Lung (tissue), 16 donors: ENCODE measurements around the gene MPC1. TPM values are rescaled to one million over a fixed set of nuclear protein-coding genes. Genes with fewer than 3 reads are reported as not detected.

Experiments
- ATAC-seq: fragments of 200-7000 bp; cut with Tn5 transposase; one replicate; pipeline ENCODE4 v1.9.1; 2020; ENCODE audit warnings: moderate number of reproducible peaks; ENCODE audit not compliant: insufficient read depth, low FRiP score
- DNase-seq, 3 donors: peaks; one replicate each; pipeline ENCODE4 v3.0.0-alpha.2; 2013 to 2017
- H3K27ac ChIP-seq, 2 donors: one replicate each; pipeline ENCODE4 v1.5.1; 2013; ENCODE audit warnings: mild to moderate bottlenecking in 2 of 2, moderate library complexity in 2 of 2, control low read depth in 1 of 2, inconsistent platforms in 1 of 2, low read depth in 1 of 2, low read length in 1 of 2
- H3K27me3 ChIP-seq, 3 donors: one replicate each; pipeline ENCODE4 v1.5.1; 2013; ENCODE audit warnings: low read length in 2 of 3; ENCODE audit not compliant: control insufficient read depth in 3 of 3, insufficient read depth in 3 of 3
- H3K36me3 ChIP-seq, 4 donors: one replicate each; pipeline ENCODE4 v1.5.1; 2013; ENCODE audit warnings: low read length in 4 of 4, mild to moderate bottlenecking in 1 of 4, moderate library complexity in 1 of 4; ENCODE audit not compliant: control insufficient read depth in 4 of 4, insufficient read depth in 4 of 4
- H3K4me1 ChIP-seq, 5 donors: one replicate each; pipeline ENCODE4 v1.5.1; 2013; ENCODE audit warnings: low read length in 5 of 5, mild to moderate bottlenecking in 2 of 5, moderate library complexity in 1 of 5; ENCODE audit not compliant: control insufficient read depth in 5 of 5, insufficient read depth in 5 of 5
- H3K4me3 ChIP-seq: one replicate; pipeline ENCODE4 v1.5.1; 2013; ENCODE audit warnings: mild to moderate bottlenecking, control low read depth, moderate library complexity
- H3K9ac ChIP-seq, 2 donors: one replicate each; pipeline ENCODE4 v1.5.1; 2013; ENCODE audit warnings: low read length in 2 of 2, control low read depth in 1 of 2; ENCODE audit not compliant: insufficient read depth in 1 of 2
- H3K9me3 ChIP-seq, 4 donors: one replicate each; pipeline ENCODE4 v1.5.1; 2013; ENCODE audit warnings: low read length in 3 of 4, mild to moderate bottlenecking in 1 of 4, moderate library complexity in 1 of 4; ENCODE audit not compliant: control insufficient read depth in 4 of 4, insufficient read depth in 3 of 4
- WGBS, 2 donors: extraction: QIAGEN DNeasy Blood & Tissue Kit; methylation state at CpG; one replicate each; pipeline ENCODE4 v1.1.7; 2013; 5-methylcytosine and 5-hydroxymethylcytosine counted together
- long read RNA-seq, 5 donors: transcript quantifications; one replicate each; lab custom pipeline, GENCODE V29; 2026
- polyA plus RNA-seq, 2 donors: library from polyadenylated mRNA; stranded (reverse); fragments of 200-250 nt; gene quantifications; one replicate each; pipeline ENCODE4 v1.2.1, GENCODE V29; 2013
- total RNA-seq, 2 donors: library from RNA; depleted of rRNA in 1 of 2; stranded (reverse); fragments of >200 nt in 1 of 2; gene quantifications; one replicate each; pipeline ENCODE4 v1.2.1, GENCODE V29; 2014 to 2021
- TF ChIP-seq, protein P1 (sequence below): IDR thresholded peaks from 2 replicates; pipeline ENCODE4 v1.5.1; 2012; ENCODE audit warnings: mild to moderate bottlenecking; ENCODE audit errors: control extremely low read depth, extremely low read depth
- donor health status: control.
- donor health status: control.
- donor health status: Bipolar disorder and iron deficiency.
- donor health status: healthy.
- donor health status: DM: yes; HTN: yes; CAD: no.

Gene MPC1
- total RNA-seq (10 to 100 TPM; 30.1 to 60.8 TPM), polyA plus RNA-seq (100 to 1,000 TPM in 1 of 2 donors, 10 to 100 TPM in 1; 52.3 to 103 TPM)
- long read RNA-seq, donor 1, partial matches to known transcripts: 11 of 48 reads
- long read RNA-seq, donor 1, other reads (novel, unspliced or antisense): 36 of 48 reads
- long read RNA-seq, donor 2, partial matches to known transcripts: 0 of 14 reads
- long read RNA-seq, donor 2, other reads (novel, unspliced or antisense): 14 of 14 reads
- long read RNA-seq, donor 3, partial matches to known transcripts: 25 of 25 reads
- long read RNA-seq, donor 3, other reads (novel, unspliced or antisense): 0 of 25 reads
- long read RNA-seq, donor 4, partial matches to known transcripts: 5 of 19 reads
- long read RNA-seq, donor 4, other reads (novel, unspliced or antisense): 14 of 19 reads
- long read RNA-seq, donor 5, partial matches to known transcripts: 0 of 34 reads
- long read RNA-seq, donor 5, other reads (novel, unspliced or antisense): 34 of 34 reads

GRCh38 chr6:166382933-166383801 is at the start of gene MPC1:
TSS of gene MPC1 (minus strand) at chr6:166382940. CDS start at chr6:166382876, 64 bp downstream.
- Histone ChIP-seq H3K4me3 (peak within 1 kb of the TSS; percentile 88), H3K4me1 (peaks cover 0 to 9% (median 0%) of the 10 kb centered on the region in 5 donors), H3K36me3 (no peaks in the 10 kb centered on the region), H3K9me3 (no peaks in the 10 kb centered on the region), H3K27ac (peak within 1 kb of the TSS; percentile 93 to 99), H3K27me3 (no peaks in the 10 kb centered on the region), H3K9ac (peak within 1 kb of the TSS; percentile 59 to 93)
- DNase-seq (peak; percentile 97 to 99 (median 98)), ATAC-seq (peak; percentile 96)
- 0% methylated on average over 85 to 94 of the region's 94 CpGs for WGBS, 2 donors
- TF ChIP-seq, protein P1, sequence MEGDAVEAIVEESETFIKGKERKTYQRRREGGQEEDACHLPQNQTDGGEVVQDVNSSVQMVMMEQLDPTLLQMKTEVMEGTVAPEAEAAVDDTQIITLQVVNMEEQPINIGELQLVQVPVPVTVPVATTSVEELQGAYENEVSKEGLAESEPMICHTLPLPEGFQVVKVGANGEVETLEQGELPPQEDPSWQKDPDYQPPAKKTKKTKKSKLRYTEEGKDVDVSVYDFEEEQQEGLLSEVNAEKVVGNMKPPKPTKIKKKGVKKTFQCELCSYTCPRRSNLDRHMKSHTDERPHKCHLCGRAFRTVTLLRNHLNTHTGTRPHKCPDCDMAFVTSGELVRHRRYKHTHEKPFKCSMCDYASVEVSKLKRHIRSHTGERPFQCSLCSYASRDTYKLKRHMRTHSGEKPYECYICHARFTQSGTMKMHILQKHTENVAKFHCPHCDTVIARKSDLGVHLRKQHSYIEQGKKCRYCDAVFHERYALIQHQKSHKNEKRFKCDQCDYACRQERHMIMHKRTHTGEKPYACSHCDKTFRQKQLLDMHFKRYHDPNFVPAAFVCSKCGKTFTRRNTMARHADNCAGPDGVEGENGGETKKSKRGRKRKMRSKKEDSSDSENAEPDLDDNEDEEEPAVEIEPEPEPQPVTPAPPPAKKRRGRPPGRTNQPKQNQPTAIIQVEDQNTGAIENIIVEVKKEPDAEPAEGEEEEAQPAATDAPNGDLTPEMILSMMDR: no peak

- DNase-seq: no peak
- no peak for ATAC-seq
- Histone ChIP-seq H3K9me3 (no peaks in the 10 kb centered on the region), H3K27ac (no peak overlapping the region), H3K4me1 (no peaks in the 10 kb centered on the region), H3K4me3 (no peak overlapping the region), H3K9ac (no peak overlapping the region), H3K36me3 (peaks cover 0 to 24% (median 7%) of the 10 kb centered on the region in 4 donors), H3K27me3 (no peaks in the 10 kb centered on the region)
- TF ChIP-seq, protein P1: no peak
- WGBS, 2 donors: 95 to 97% methylated on average over 17 of the region's 17 CpGs
Measured at GRCh38 chr6:166430269-166430668, 47.5 kb upstream of the MPC1 start.

- Histone ChIP-seq H3K36me3 (peaks cover 0 to 34% (median 5%) of the 10 kb centered on the region in 4 donors), H3K9ac (no peak overlapping the region), H3K9me3 (no peaks in the 10 kb centered on the region), H3K4me3 (no peak overlapping the region), H3K27me3 (no peaks in the 10 kb centered on the region), H3K4me1 (no peaks in the 10 kb centered on the region), H3K27ac (no peak overlapping the region)
- 91 to 95% methylated on average over 12 of the region's 12 CpGs for WGBS, 2 donors
- ATAC-seq (no peak), DNase-seq (no peak)
- TF ChIP-seq, protein P1: no peak
Measured at GRCh38 chr6:166424431-166424830, 41.7 kb upstream of the MPC1 start.
